Sciatic nerve (tissue), 2 donors: ENCODE results near the gene RAB5B. TPM values are rescaled to one million over a fixed set of nuclear protein-coding genes. Genes with fewer than 3 reads are reported as not detected.

Experiments
- ATAC-seq: fragments of 200-7000 bp; cut with Tn5 transposase; one replicate; pipeline ENCODE4 v1.9.1; 2020; ENCODE audit warnings: mild to moderate bottlenecking, moderate library complexity
- DNase-seq: peaks from one replicate; pipeline ENCODE4 v3.0.0-alpha.2; 2020; ENCODE audit warnings: low spot score
- intact Hi-C: fragments of 100-400 bp; cut with DNase I; formaldehyde crosslinking; loops from one replicate; pipeline ENCODE4 v1.14.2; 2022
- total RNA-seq: library from RNA; stranded (reverse); fragmentation: NEBNext Ultra II Directional; extraction: Animal tissue kit (Norgen Biotek cat#: 25700); gene quantifications from one replicate; pipeline ENCODE4 v1.2.1, GENCODE V29; 2021
- donor health status: DM: no; HTN: no; CAD: no.
- donor health status: DM: no; HTN: no; CAD: no.

RAB5B gene
- total RNA-seq, 1 donor from 2014 or later: 143 TPM

GRCh38 chr12:55937981-55938380 lies 35.9 kb upstream of the RAB5B start:
- ATAC-seq: no peak
- intact Hi-C loops: loop anchor here (5.0 kb wide), 1 partner anchor 196 kb away; the partner anchor contains the start of gene GDF11
- DNase-seq: no peak

- DNase-seq (no peak), ATAC-seq (no peak)
- intact Hi-C loops: loop anchor here (5.0 kb wide), 1 partner anchor 197 kb away; the partner anchor contains the start of gene GDF11
These were observed 34.9 kb upstream of the RAB5B start for GRCh38 chr12:55938826-55939501.

GRCh38 chr12:55940065-55940732 lies 33.7 kb upstream of the RAB5B start:
- ATAC-seq: peak; percentile 94
- intact Hi-C loops: no loop called here
- peak; percentile 92 for DNase-seq

GRCh38 chr12:55942055-55942454 lies 31.8 kb upstream of the RAB5B start:
- DNase-seq (no peak), ATAC-seq (no peak)
- intact Hi-C loops: no loop called here

GRCh38 chr12:55942577-55943136 lies 31.2 kb upstream of the RAB5B start:
- DNase-seq: no peak
- ATAC-seq: no peak
- intact Hi-C loops: no loop called here

GRCh38 chr12:55946553-55946952 lies 27.3 kb upstream of the RAB5B start:
- no peak for DNase-seq

GRCh38 chr12:55955344-55955743 lies 18.5 kb upstream of the RAB5B start:
- intact Hi-C loops: no loop called here
- DNase-seq (no peak), ATAC-seq (no peak)

More at GRCh38 chr12:55946553-55946952, 27.3 kb upstream of the RAB5B start:
- no peak for ATAC-seq
- intact Hi-C loops: no loop called here

GRCh38 chr12:55955800-55956508 lies 17.9 kb upstream of the RAB5B start:
- ATAC-seq (no peak), DNase-seq (no peak)
- intact Hi-C loops: no loop called here

GRCh38 chr12:55957106-55957859 lies 16.6 kb upstream of the RAB5B start:
- DNase-seq (no peak), ATAC-seq (no peak)
- intact Hi-C loops: no loop called here

GRCh38 chr12:55963760-55964159 lies 10.1 kb upstream of the RAB5B start:
- DNase-seq (no peak), ATAC-seq (no peak)
- intact Hi-C loops: no loop called here

- ATAC-seq (no peak), DNase-seq (no peak)
- intact Hi-C loops: no loop called here
These were observed 8.6 kb upstream of the RAB5B start for GRCh38 chr12:55965240-55965639.

- ATAC-seq (peak; percentile 11), DNase-seq (no peak)
- intact Hi-C loops: no loop called here
These were observed 7.9 kb upstream of the RAB5B start, which contains the start of gene PMEL for GRCh38 chr12:55965941-55966407. Gene PMEL (minus strand): TSS chr12:55966042. CDS start chr12:55966011, 31 bp downstream.

GRCh38 chr12:55966408-55967281 lies 7.2 kb upstream of the RAB5B start, which contains the start of gene CDK2:
Gene CDK2 (plus strand): TSS chr12:55966830. CDS start chr12:55967009, 179 bp downstream.
- peak; percentile 98 for DNase-seq
- peak; percentile 98 for ATAC-seq
- intact Hi-C loops: no loop called here

- no peak for DNase-seq
- intact Hi-C loops: no loop called here
- no peak for ATAC-seq
These were observed 4.5 kb upstream of the RAB5B start for GRCh38 chr12:55969356-55969755.

- intact Hi-C loops: no loop called here
- no peak for DNase-seq
- ATAC-seq: no peak
These were observed 3.1 kb upstream of the RAB5B start for GRCh38 chr12:55970775-55971174.

- intact Hi-C loops: no loop called here
- no peak for ATAC-seq
These were observed 1.8 kb upstream of the RAB5B start for GRCh38 chr12:55972042-55972441.

GRCh38 chr12:55972456-55972855 lies 1.4 kb upstream of the RAB5B start:
- ATAC-seq (no peak), DNase-seq (no peak)
- intact Hi-C loops: no loop called here

More at GRCh38 chr12:55972042-55972441, 1.8 kb upstream of the RAB5B start:
- DNase-seq: no peak
